T-helper 2 cell treated with Interferon-gamma antibody and Interleukin-4, amounts not matched to agents 100 ng/mL and 5 ng/mL, for 36 hours (primary cell): ENCODE data around the gene OR1E2. TPM values are rescaled to one million over a fixed set of nuclear protein-coding genes. Genes with fewer than 3 reads are reported as not detected.
"Not testable (repeated sequence)": the region's sequence is repeated elsewhere in the genome, so short reads cannot be mapped to it uniquely, and the experiment has no call there.

Experiments used
- intact Hi-C: fragments of 100-400 bp; cut with micrococcal nuclease; formaldehyde crosslinking; loops from one replicate; pipeline ENCODE4 v1.15.1; 2023
- total RNA-seq: library from RNA; stranded (reverse); gene quantifications from 2 replicates; pipeline ENCODE4 v1.2.3, GENCODE V29; 2022

OR1E2 gene, protein sequence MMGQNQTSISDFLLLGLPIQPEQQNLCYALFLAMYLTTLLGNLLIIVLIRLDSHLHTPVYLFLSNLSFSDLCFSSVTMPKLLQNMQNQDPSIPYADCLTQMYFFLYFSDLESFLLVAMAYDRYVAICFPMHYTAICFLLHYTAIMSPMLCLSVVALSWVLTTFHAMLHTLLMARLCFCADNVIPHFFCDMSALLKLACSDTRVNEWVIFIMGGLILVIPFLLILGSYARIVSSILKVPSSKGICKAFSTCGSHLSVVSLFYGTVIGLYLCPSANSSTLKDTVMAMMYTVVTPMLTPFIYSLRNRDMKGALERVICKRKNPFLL
- not detected in 2 replicates for total RNA-seq

GRCh38 chr17:3433741-3434140 lies at the start of gene OR1E2:
TSS of gene OR1E2 (minus strand) at chr17:3433841. CDS start at chr17:3433841, 0 bp downstream.
- intact Hi-C loops: no loop called here

DNA sequence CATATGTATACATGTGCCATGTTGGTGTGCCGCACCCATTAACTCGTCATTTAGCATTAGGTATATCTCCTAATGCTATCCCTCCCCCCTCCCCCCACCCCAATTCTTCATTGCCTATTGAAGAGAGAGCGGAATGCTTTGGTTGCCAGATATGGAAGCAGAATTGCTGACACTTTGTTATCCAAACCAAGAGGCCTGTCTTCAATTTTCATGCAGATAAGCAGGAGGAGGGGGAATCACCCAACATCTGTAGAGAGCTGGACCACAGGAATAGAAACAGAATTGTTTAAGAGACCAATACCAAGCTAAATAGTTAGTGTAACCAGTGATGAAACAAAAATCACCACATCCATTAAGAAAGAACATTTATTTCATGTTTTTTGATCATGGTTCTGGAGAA lies 49.2 kb upstream of the OR1E2 start:
- intact Hi-C loops: no loop called here

GRCh38 chr17:3479988-3480387 lies 46.3 kb upstream of the OR1E2 start:
- intact Hi-C loops: no loop called here

DNA sequence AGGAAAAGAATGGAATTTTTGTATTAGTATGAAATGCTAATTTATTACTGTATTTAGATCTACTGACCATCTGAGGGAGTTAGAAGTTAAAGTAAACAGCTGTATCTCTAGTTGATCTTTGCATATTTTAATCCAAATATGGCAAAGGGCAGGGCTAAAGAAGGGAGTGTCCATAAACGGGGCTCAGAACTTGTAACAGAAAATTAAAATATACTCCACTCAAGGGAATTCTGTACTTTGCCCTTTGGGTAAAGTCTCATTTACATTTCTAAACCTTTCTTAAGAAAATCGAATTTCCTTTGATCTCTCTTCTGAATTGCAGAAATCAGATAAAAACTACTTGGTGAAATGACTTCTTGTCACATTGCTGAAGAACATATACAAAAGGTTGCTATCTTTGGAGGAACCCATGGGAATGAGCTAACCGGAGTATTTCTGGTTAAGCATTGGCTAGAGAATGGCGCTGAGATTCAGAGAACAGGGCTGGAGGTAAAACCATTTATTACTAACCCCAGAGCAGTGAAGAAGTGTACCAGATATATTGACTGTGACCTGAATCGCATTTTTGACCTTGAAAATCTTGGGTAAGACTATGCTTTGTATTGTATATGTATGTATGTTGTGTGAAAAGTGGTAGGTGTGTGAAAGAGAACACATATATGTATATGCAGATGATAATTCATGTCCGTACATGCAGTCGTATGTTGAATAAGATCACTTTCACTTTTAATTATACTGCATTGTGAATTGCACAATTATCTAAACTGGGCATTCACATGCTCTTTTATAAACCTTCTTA lies 42.4 kb upstream of the OR1E2 start, which contains the start of gene ASPA:
TSS of gene ASPA (plus strand) at position 186 of the 799 bp plus-strand sequence. CDS start at position 349, 163 bp downstream.
- intact Hi-C loops: no loop called here

GRCh38 chr17:3475251-3475685 lies 41.6 kb upstream of the OR1E2 start:
- intact Hi-C loops: no loop called here

DNA sequence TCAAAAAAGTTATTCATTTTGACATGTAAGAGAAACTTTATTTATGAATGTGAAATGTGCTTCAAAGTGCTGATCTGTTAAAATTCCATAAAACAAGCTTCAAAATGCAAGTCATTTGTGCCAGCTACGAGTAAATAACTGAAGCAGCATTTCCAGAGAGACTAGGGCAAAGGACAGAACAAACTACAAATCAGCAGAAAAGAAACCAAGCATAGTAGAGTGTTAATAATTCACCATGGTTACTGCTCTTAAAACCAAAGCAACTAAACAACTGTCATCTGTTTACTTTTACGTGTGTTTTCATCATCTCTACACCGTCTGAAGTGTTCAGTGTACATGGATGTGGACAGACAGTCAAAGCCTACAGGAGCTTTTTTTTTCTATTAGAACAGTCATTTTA lies 40.6 kb upstream of the OR1E2 start:
- intact Hi-C loops: no loop called here

DNA sequence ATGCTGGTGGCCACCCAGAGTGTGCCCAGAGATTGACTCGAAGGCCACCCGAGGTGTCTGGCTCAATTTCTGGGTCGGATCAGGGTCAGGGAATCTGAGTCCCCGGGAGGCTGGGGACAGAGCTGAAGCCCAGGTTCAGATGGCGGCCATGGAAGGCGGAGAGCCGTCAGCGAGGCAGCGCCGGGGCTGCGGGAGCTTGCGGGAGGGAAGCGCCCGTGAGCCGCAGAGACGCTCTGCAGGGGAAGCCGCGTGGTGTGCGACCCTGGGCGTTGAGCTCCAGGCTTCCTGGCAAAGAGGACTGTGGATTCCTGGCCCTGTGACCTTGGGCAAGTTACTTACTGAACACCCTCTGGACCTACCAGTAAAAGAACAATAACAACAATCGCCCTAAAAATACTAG lies 38.5 kb upstream of the OR1E2 start:
- intact Hi-C loops: no loop called here

- intact Hi-C loops: no loop called here
Observed at GRCh38 chr17:3471599-3471998, 38.0 kb upstream of the OR1E2 start, which contains the start of gene SPATA22. TSS of gene SPATA22 (minus strand) at chr17:3471819. CDS start at chr17:3469325, 2,494 bp downstream.

DNA sequence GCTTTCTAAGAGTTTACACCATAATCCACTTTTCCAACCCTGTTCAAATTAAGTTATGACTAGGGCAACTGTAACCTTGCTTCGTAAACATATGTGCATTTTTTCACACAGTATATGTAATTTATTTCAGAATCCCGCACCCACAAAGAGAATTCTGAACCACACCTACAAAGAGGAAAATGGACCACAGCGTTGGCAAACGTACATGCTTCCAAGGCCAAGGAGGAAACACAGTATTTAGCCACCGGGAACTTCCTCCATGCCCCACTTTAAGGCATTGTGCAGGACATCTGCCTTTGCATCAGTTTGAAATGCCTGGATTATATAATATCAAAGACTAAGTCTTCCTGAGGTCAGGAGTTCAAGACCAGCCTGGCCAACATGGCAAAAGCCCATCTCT lies 35.9 kb upstream of the OR1E2 start:
- intact Hi-C loops: no loop called here

DNA sequence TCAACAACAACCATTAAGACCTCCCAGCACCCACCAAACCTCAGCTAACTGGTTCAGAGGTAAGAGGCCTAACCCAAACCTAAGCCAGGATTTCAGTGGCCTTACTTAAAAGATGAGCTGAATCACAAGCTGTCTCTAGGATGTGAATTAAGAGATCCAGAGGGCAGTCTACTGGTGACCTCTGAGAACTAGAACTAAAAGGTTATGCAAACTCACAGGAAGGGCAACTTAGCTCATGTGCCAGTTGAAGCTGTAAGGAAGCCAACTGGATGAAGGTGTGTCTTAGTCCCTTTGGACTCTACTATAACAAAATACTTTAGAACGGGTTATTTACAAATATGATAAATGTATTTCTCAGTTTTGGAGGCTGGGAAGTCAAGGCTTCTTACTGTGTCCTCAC lies 32.7 kb upstream of the OR1E2 start:
- intact Hi-C loops: not testable (repeated sequence)

DNA sequence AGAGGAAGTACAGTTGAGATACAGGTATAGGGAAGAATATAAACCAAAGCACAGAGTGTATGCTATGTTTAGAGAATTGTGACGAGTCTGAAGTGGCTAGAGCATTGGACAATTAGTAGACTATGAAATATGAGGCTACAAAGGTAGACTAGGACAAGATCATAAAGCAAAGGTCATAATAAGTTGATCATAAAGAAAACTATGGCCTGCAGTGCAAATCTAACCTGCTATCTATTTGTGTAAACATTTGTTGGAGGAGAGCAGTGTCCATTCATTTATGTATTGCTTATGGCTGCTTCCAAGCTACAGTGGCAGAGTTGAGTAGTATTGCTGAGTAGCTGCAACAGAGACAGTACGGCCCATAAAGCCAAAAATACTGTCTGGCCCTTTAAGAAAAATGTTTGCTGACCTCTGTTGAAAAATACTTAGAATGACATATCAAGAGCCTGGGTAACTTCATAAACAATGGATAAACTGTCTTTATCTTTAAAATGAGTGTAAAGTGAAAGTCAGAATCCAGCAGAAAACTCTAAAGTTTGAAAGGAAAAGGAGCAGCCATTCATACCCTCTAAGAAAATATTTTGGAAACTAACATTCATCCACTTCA lies 14.5 kb upstream of the OR1E2 start:
- intact Hi-C loops: no loop called here

GRCh38 chr17:3447625-3448024 lies 14.0 kb upstream of the OR1E2 start:
- intact Hi-C loops: no loop called here

- intact Hi-C loops: no loop called here
Observed at GRCh38 chr17:3440451-3440850, 6.8 kb upstream of the OR1E2 start.

- intact Hi-C loops: no loop called here
Observed at GRCh38 chr17:3438368-3438767, 4.7 kb upstream of the OR1E2 start.

DNA sequence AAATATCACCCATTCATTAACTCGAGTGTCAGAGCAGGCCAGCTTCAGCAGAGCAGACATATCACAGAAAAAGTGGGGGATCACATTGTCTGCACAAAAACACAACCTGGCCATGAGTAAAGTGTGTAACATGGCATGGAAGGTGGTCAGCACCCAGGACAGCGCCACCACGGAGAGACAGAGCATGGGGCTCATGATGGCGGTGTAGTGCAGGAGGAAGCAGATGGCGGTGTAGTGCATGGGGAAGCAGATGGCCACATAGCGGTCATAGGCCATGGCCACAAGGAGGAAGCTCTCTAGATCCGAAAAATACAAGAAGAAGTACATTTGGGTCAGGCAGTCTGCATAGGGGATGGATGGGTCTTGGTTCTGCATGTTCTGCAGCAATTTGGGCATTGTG lies 426 bp downstream of the OR1E2 start:
- intact Hi-C loops: not testable (repeated sequence)

- intact Hi-C loops: no loop called here
Observed at GRCh38 chr17:3418222-3418621, 15.4 kb downstream of the OR1E2 start.

GRCh38 chr17:3415610-3416009 lies 18.0 kb downstream of the OR1E2 start:
- intact Hi-C loops: no loop called here

- intact Hi-C loops: not testable (repeated sequence)
Observed at GRCh38 chr17:3412216-3412615, 21.4 kb downstream of the OR1E2 start.

GRCh38 chr17:3411070-3411469 lies 22.6 kb downstream of the OR1E2 start, which contains the start of gene OR3A3:
TSS of gene OR3A3 (plus strand) at chr17:3411370.
- intact Hi-C loops: no loop called here

- intact Hi-C loops: not testable (repeated sequence)
Observed at GRCh38 chr17:3403856-3404255, 29.8 kb downstream of the OR1E2 start.

GRCh38 chr17:3401786-3402185 lies 31.9 kb downstream of the OR1E2 start:
- intact Hi-C loops: no loop called here

DNA sequence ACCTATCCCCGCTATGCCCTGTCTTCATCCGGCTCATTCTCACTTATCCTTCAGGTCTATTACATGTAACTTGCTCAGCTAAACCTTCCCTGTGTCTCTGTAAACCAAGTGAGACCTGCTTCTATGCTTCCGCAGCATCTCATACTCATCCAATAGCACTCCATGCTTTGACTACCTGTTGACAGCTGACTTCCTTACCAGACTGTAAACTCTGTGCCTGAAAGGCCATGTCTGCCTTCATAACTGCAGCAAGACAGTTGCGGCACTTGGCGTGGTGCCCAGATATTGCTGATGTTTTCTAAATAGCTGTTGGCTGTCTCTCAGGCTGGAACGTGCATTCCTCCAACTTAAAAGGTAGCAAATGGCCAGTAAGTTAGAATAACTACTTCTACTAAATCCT lies 33.6 kb downstream of the OR1E2 start:
- intact Hi-C loops: no loop called here
